GM21528 (cell line): ENCODE measurements around the gene PVALB.

Experiments used
- ATAC-seq: cut with Tn5 transposase; IDR thresholded peaks from one replicate; pipeline ENCODE4 v1.9.1; 2021; ENCODE audit warnings: mild to moderate bottlenecking, moderate library complexity; ENCODE audit not compliant: unreplicated experiment, low FRiP score

Gene PVALB

GRCh38 chr22:36850056-36850455 lies 33.2 kb upstream of the PVALB start:
- no peak for ATAC-seq

GRCh38 chr22:36846949-36847348 lies 30.1 kb upstream of the PVALB start:
- ATAC-seq, result no peak

- no peak for ATAC-seq
Measured at GRCh38 chr22:36846271-36846670, 29.4 kb upstream of the PVALB start.

GRCh38 chr22:36840106-36840505 lies 23.3 kb upstream of the PVALB start:
- ATAC-seq, result no peak

- ATAC-seq, result no peak
Measured at GRCh38 chr22:36839356-36840073, 22.7 kb upstream of the PVALB start.

GRCh38 chr22:36838119-36839030 lies 21.5 kb upstream of the PVALB start:
- no peak for ATAC-seq

GRCh38 chr22:36835903-36836302 lies 19.1 kb upstream of the PVALB start:
- ATAC-seq, result no peak

GRCh38 chr22:36833073-36833472 lies 16.2 kb upstream of the PVALB start:
- no peak for ATAC-seq

GRCh38 chr22:36831717-36832116 lies 14.9 kb upstream of the PVALB start:
- no peak for ATAC-seq

GRCh38 chr22:36831206-36831605 lies 14.4 kb upstream of the PVALB start:
- no peak for ATAC-seq

- ATAC-seq, result no peak
Measured at GRCh38 chr22:36830601-36831000, 13.8 kb upstream of the PVALB start.

GRCh38 chr22:36829370-36830002 lies 12.7 kb upstream of the PVALB start:
- ATAC-seq, result no peak

GRCh38 chr22:36828815-36829214 lies 12.0 kb upstream of the PVALB start:
- ATAC-seq, result no peak

- ATAC-seq, result no peak
Measured at GRCh38 chr22:36826262-36826661, 9.4 kb upstream of the PVALB start.

- ATAC-seq, result no peak
Measured at GRCh38 chr22:36824655-36825054, 7.8 kb upstream of the PVALB start.

GRCh38 chr22:36823186-36823839 lies 6.5 kb upstream of the PVALB start:
- no peak for ATAC-seq

GRCh38 chr22:36822581-36822980 lies 5.7 kb upstream of the PVALB start:
- ATAC-seq, result no peak

- no peak for ATAC-seq
Measured at GRCh38 chr22:36819112-36819511, 2.3 kb upstream of the PVALB start.

- no peak for ATAC-seq
Measured at GRCh38 chr22:36818010-36818642, 1.3 kb upstream of the PVALB start.

- no peak for ATAC-seq
Measured at GRCh38 chr22:36817525-36817848, 652 bp upstream of the PVALB start.

GRCh38 chr22:36816339-36816635 lies 548 bp downstream of the PVALB start:
- ATAC-seq, result no peak
